Kidney (tissue), 14 donors: ENCODE data around the gene SMARCAL1. TPM values are rescaled to one million over a fixed set of nuclear protein-coding genes. Genes with fewer than 3 reads are reported as not detected.

Experiments used
- DNase-seq, 5 donors: peaks; one replicate each; pipeline ENCODE4 v3.0.0-alpha.2; 2013 to 2020
- FAIRE-seq: peaks from 2 replicates; lab custom pipeline; 2012; peaks lifted over from hg19 to GRCh38; lab: Jason Lieb, UNC
- H3K27ac ChIP-seq, 2 donors: one replicate each; pipeline ENCODE4 v1.7.0; 2013; ENCODE audit warnings: low read depth in 2 of 2, low read length in 2 of 2, inconsistent platforms in 1 of 2
- H3K27me3 ChIP-seq: one replicate; pipeline ENCODE4 v1.7.1; 2013; ENCODE audit warnings: low read length, inconsistent platforms; ENCODE audit not compliant: control insufficient read depth, insufficient read depth
- H3K36me3 ChIP-seq, 3 donors: one replicate each; pipeline versions ENCODE4 v1.7.0 to v1.7.1; 2013; ENCODE audit warnings: low read length in 3 of 3, control low read depth in 1 of 3, inconsistent platforms in 1 of 3; ENCODE audit not compliant: insufficient read depth in 3 of 3, control insufficient read depth in 2 of 3
- H3K4me1 ChIP-seq, 3 donors: one replicate each; pipeline versions ENCODE4 v1.7.0 to v1.7.1; 2013; ENCODE audit warnings: low read length in 3 of 3, inconsistent platforms in 1 of 3, low read depth in 1 of 3; ENCODE audit not compliant: control insufficient read depth in 2 of 3, insufficient read depth in 2 of 3
- H3K4me3 ChIP-seq, 3 donors: one replicate each; pipeline versions ENCODE4 v1.7.0 to v1.8.1; 2013; ENCODE audit warnings: low read length in 3 of 3, control low read depth in 1 of 3, inconsistent platforms in 1 of 3
- H3K9ac ChIP-seq, 3 donors: one replicate each; pipeline versions ENCODE4 v1.7.0 to v1.7.1; 2013; ENCODE audit warnings: low read length in 3 of 3, control low read depth in 1 of 3, inconsistent platforms in 1 of 3
- H3K9me3 ChIP-seq, 3 donors: one replicate each; pipeline versions ENCODE4 v1.7.0 to v1.7.1; 2013; ENCODE audit warnings: low read length in 3 of 3, control low read depth in 1 of 3, inconsistent platforms in 1 of 3; ENCODE audit not compliant: control insufficient read depth in 2 of 3, insufficient read depth in 1 of 3
- CTCF ChIP-seq: IDR thresholded peaks from 3 replicates; pipeline ENCODE4 v1.5.1; 2012; ENCODE audit warnings: mild to moderate bottlenecking, moderate library complexity, borderline replicate concordance; ENCODE audit not compliant: insufficient read depth; ENCODE audit errors: extremely low read depth
- intact Hi-C: fragments of 100-400 bp; cut with DNase I; formaldehyde crosslinking; loops from one replicate; pipeline ENCODE4 v1.11.1; 2022
- polyA plus RNA-seq: library from polyadenylated mRNA; stranded (reverse); fragments of 350-450 nt; fragmentation: Illumina TruSeq; extraction: RNeasy Lipid Tissue Mini Kit (QIAGEN cat#74804); gene quantifications from one replicate; pipeline ENCODE4 v1.2.3, GENCODE V29; 2014; ENCODE audit warnings: low read depth, low replicate concordance; ENCODE audit not compliant: insufficient read depth
- total RNA-seq: library from RNA; stranded (reverse); fragmentation: NEBNext Ultra II Directional; extraction: Animal tissue kit (Norgen Biotek cat#: 25700); gene quantifications from one replicate; pipeline ENCODE4 v1.2.1, GENCODE V29; 2021
- donor health status: control.
- donor health status: control.
- donor health status: control.
- donor health status: control.
- donor health status: control.
- donor health status: DM: yes; HTN: yes; CAD: no.
- donor health status: Normal renal cell carcinoma (clear cell type).

The SMARCAL1 gene
- total and polyA plus RNA-seq, 2 donors from 2014 or later = 9.7 to 17.3 TPM

- Histone ChIP-seq H3K36me3 (peaks cover 22 to 48% (median 27%) of the 10 kb centered on the region in 3 donors), H3K4me3 (no peak overlapping the region), H3K27ac (no peak overlapping the region), H3K9me3 (no peaks in the 10 kb centered on the region), H3K4me1 (peaks cover 0 to 10% (median 9%) of the 10 kb centered on the region in 3 donors), H3K9ac (no peak overlapping the region), H3K27me3 (no peaks in the 10 kb centered on the region)
- FAIRE-seq (no peak), DNase-seq (no peak)
- intact Hi-C loops = no loop called here
- TF ChIP-seq CTCF = no peak
Observed at GRCh38 chr2:216501854-216502253, 89.6 kb downstream of the SMARCAL1 start.

DNA sequence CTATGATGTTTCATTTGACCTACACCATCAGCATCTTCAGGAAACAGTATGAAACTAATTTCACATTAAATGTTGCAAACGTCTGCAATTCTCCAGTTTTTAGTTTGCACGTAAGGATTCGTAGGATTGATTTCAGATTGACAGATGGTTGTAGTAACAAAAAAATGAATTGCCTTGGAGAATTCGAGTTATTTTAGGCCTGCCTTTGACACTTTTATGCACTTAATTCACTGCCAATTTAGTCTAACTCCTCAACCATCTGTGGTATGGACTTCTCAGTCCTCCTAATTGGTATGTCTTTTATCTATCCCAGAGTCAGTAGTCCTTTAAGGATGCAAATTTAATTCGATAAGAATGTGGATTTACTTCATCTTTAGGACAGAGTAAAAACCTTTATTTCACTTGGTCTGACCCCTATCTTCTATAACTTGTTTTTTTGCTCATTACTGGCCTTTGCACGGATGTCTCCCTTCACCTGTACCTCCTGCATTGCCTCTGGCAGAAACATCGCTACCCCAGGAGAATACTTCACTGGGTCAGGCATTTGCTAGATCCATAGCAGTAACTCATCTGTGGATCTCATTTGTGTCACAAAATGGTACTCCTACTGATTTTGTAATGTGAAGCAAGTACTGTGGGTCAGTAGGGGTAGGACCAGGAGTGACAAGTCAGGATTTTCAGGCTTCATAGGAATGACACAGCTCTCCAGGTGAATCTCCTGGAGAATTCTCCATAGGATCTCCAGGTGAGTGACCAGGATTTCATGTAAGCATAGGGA is 90.3 kb downstream of the SMARCAL1 start:
- FAIRE-seq = no peak
- Histone ChIP-seq H3K9ac (no peak overlapping the region), H3K4me3 (no peak overlapping the region), H3K9me3 (no peaks in the 10 kb centered on the region), H3K4me1 (peaks cover 0 to 10% (median 6%) of the 10 kb centered on the region in 3 donors), H3K36me3 (peaks cover 22 to 48% (median 27%) of the 10 kb centered on the region in 3 donors), H3K27ac (no peak overlapping the region), H3K27me3 (no peaks in the 10 kb centered on the region)
- no peak for TF ChIP-seq CTCF
- intact Hi-C loops = no loop called here
- no peak for DNase-seq

- H3K9me3 ChIP-seq = no peaks in the 10 kb centered on the region
- H3K36me3 ChIP-seq = peaks cover 22 to 48% (median 27%) of the 10 kb centered on the region in 3 donors
- intact Hi-C loops = no loop called here
- H3K27me3 ChIP-seq = no peaks in the 10 kb centered on the region
- H3K9ac ChIP-seq = no peak overlapping the region
- FAIRE-seq = no peak
- no peak overlapping the region for H3K27ac ChIP-seq
- H3K4me3 ChIP-seq = no peak overlapping the region
- no peak for DNase-seq
- no peak for TF ChIP-seq CTCF
- peaks cover 0 to 10% (median 0%) of the 10 kb centered on the region in 3 donors for H3K4me1 ChIP-seq
Observed at GRCh38 chr2:216503159-216503629, 90.9 kb downstream of the SMARCAL1 start.
